Spleen (tissue), 7 donors: Measurements from ENCODE around the gene CIAPIN1.

Source experiments
- CTCF ChIP-seq, 11 experiments: fragments of 200-600 bp in 7 of 11; fragments of 450-650 bp in 4 of 11; sonication (generic) in 4 of 11; IDR thresholded peaks in 8 of 11; conservative IDR thresholded peaks in 3 of 11; 1 replicate in 7 of 11; 2 replicates in 4 of 11; pipeline versions ENCODE4 v1.4.0 to v1.8.0; 2016 to 2021; ENCODE audit warnings: antibody characterized with exemption in 11 of 11, inconsistent platforms in 4 of 11, mild to moderate bottlenecking in 1 of 11
- POLR2A ChIP-seq, 3 donors: fragments of 450-650 bp; IDR thresholded peaks; one replicate each; pipeline ENCODE4 v1.5.1; 2017; ENCODE audit warnings: antibody characterized with exemption in 3 of 3, mild to moderate bottlenecking in 1 of 3
- POLR2AphosphoS5 ChIP-seq, 3 donors: sonication (generic); formaldehyde crosslinking; IDR thresholded peaks; one replicate each; pipeline ENCODE4 v1.5.1; 2017; ENCODE audit warnings: antibody characterized with exemption in 3 of 3
- donor health status: DM: no; HTN: no; CAD: no; lungs with moderate emphysema.
- donor health status: DM: no; HTN: no; CAD: no.
- donor health status: DM: no; HTN: no; CAD: no.

- TF ChIP-seq CTCF (IDR thresholded peaks at IDR 0.05 in 8 of 11, conservative IDR thresholded peaks at IDR 0.05 in 3 of 11), result no peak
- TF ChIP-seq POLR2AphosphoS5 (IDR thresholded peaks at IDR 0.05), result no peak
- no peak for TF ChIP-seq POLR2A (IDR thresholded peaks at IDR 0.05)
These were observed 11.3 kb downstream of the CIAPIN1 start for GRCh38 chr16:57435838-57436237.
